H1 (cell line): ENCODE measurements around the gene GALNT2. TPM values are rescaled to one million over a fixed set of nuclear protein-coding genes. Genes with fewer than 3 reads are reported as not detected.

ENCODE experiments used
- CTCF ChIA-PET: fragments of 300-600 bp; sonication (Branson Sonifier 250); formaldehyde crosslinking; loops from one replicate; lab custom pipeline; 2021; ENCODE audit not compliant: partially characterized antibody; lab: Charles Lee
- POLR2A ChIA-PET: fragments of 300-600 bp; sonication (Branson Sonifier 250); formaldehyde crosslinking; loops from one replicate; lab custom pipeline; 2021; ENCODE audit warnings: inconsistent platforms; ENCODE audit not compliant: partially characterized antibody; lab: Charles Lee
- DNase-seq, 2 experiments: peaks; one replicate each; pipeline versions ENCODE4 v3.0.0 to v3.0.0-alpha.2; 2010 to 2022; ENCODE audit warnings: low spot score in 2 of 2, low read depth in 1 of 2, mixed read lengths in 1 of 2
- FAIRE-seq: peaks from 2 replicates; lab custom pipeline; 2011; peaks lifted over from hg19 to GRCh38; lab: Jason Lieb, UNC
- H2AFZ ChIP-seq: 2 replicates; pipeline ENCODE4 v1.8.1; 2012; ENCODE audit warnings: low read length, inconsistent platforms
- H2AK5ac ChIP-seq: 2 replicates; pipeline ENCODE4 v1.6.1; 2013; ENCODE audit warnings: low read depth, low read length
- H2BK120ac ChIP-seq: replicated peaks from 2 replicates; pipeline ENCODE3; 2013; ENCODE audit warnings: low read depth, low read length, inconsistent platforms
- H2BK12ac ChIP-seq: 2 replicates; pipeline ENCODE4 v1.6.1; 2013; ENCODE audit warnings: low read depth, low read length
- H2BK15ac ChIP-seq: 2 replicates; pipeline ENCODE4 v1.6.1; 2013; ENCODE audit warnings: low read length
- H2BK20ac ChIP-seq: 2 replicates; pipeline ENCODE4 v1.6.1; 2013; ENCODE audit warnings: low read length
- H2BK5ac ChIP-seq: 2 replicates; pipeline ENCODE4 v1.6.1; 2013; ENCODE audit warnings: low read depth, low read length
- H3K14ac ChIP-seq: 2 replicates; pipeline ENCODE4 v1.6.1; 2013; ENCODE audit warnings: inconsistent platforms; ENCODE audit not compliant: insufficient read length
- H3K18ac ChIP-seq: 2 replicates; pipeline ENCODE4 v1.6.1; 2013; ENCODE audit warnings: low read length; ENCODE audit errors: extremely low read depth
- H3K23ac ChIP-seq: 2 replicates; pipeline ENCODE4 v1.6.1; 2013; ENCODE audit warnings: inconsistent platforms; ENCODE audit not compliant: insufficient read length
- H3K23me2 ChIP-seq: 2 replicates; pipeline ENCODE4 v1.6.1; 2013; ENCODE audit warnings: low read depth, low read length
- H3K27ac ChIP-seq: 2 replicates; pipeline ENCODE4 v1.6.1; 2011; ENCODE audit warnings: low read depth, low read length, inconsistent platforms
- H3K27me3 ChIP-seq, 4 experiments: replicated peaks in 1 of 4; 1 replicate in 1 of 4; 2 replicates in 3 of 4; pipeline versions ENCODE4 v1.6.1 to v1.8.1; 2011 to 2013; ENCODE audit warnings: low read length in 3 of 4, mild to moderate bottlenecking in 3 of 4, inconsistent platforms in 2 of 4, mixed read lengths in 2 of 4, moderate library complexity in 1 of 4; ENCODE audit not compliant: control insufficient read depth in 3 of 4, insufficient read depth in 3 of 4; ENCODE audit errors: extremely low read depth in 1 of 4
- H3K36me3 ChIP-seq, 4 experiments: 2 replicates each; pipeline versions ENCODE4 v1.6.1 to v1.8.1; 2011 to 2013; ENCODE audit warnings: mild to moderate bottlenecking in 4 of 4, low read length in 3 of 4, moderate library complexity in 2 of 4, control low read depth in 1 of 4, inconsistent platforms in 1 of 4; ENCODE audit not compliant: insufficient read depth in 4 of 4, control insufficient read depth in 2 of 4
- H3K4ac ChIP-seq: replicated peaks from 2 replicates; pipeline ENCODE3; 2013; ENCODE audit warnings: low read length, low read depth, mixed read lengths, inconsistent platforms; ENCODE audit not compliant: insufficient read length
- H3K4me1 ChIP-seq, 4 experiments: replicated peaks in 1 of 4; 1 replicate in 1 of 4; 2 replicates in 3 of 4; pipeline versions ENCODE4 v1.6.1 to v1.8.1; 2011 to 2013; ENCODE audit warnings: low read length in 3 of 4, inconsistent platforms in 2 of 4, mixed read lengths in 1 of 4; ENCODE audit not compliant: insufficient read depth in 4 of 4, control insufficient read depth in 3 of 4
- H3K4me2 ChIP-seq, 2 experiments: 2 replicates each; pipeline versions ENCODE4 v1.6.1 to v1.8.1; 2011 to 2013; ENCODE audit warnings: low read depth in 2 of 2, low read length in 2 of 2, control low read depth in 1 of 2, inconsistent platforms in 1 of 2, mild to moderate bottlenecking in 1 of 2; ENCODE audit not compliant: insufficient read depth in 1 of 2
- H3K4me3 ChIP-seq, 4 experiments: fragments of 200-600, 300-600 bp in 1 of 4; sonication (generic), shearing (Covaris generic), sonication (Bioruptor Twin) in 1 of 4; 2 replicates each; pipeline versions ENCODE4 v1.5.1 to v1.8.1; 2011 to 2016; ENCODE audit warnings: low read length in 4 of 4, low read depth in 3 of 4, control low read depth in 2 of 4, inconsistent platforms in 2 of 4, mild to moderate bottlenecking in 2 of 4, mixed read lengths in 1 of 4, moderate library complexity in 1 of 4; ENCODE audit not compliant: insufficient read depth in 2 of 4; ENCODE audit errors: extremely low read depth in 1 of 4
- H3K56ac ChIP-seq: replicated peaks from 2 replicates; pipeline ENCODE3; 2013; ENCODE audit warnings: low read depth, mild to moderate bottlenecking, mixed read lengths, low read length, inconsistent platforms; ENCODE audit not compliant: insufficient read length
- H3K79me1 ChIP-seq: 2 replicates; pipeline ENCODE4 v1.6.1; 2013; ENCODE audit warnings: low read depth, low read length, control low read depth
- H3K79me2 ChIP-seq, 2 experiments: 2 replicates each; pipeline versions ENCODE4 v1.6.1 to v1.8.1; 2012 to 2013; ENCODE audit warnings: low read length in 2 of 2, mild to moderate bottlenecking in 2 of 2, inconsistent platforms in 1 of 2; ENCODE audit not compliant: insufficient read depth in 2 of 2, control insufficient read depth in 1 of 2
- H3K9ac ChIP-seq, 4 experiments: replicated peaks in 1 of 4; 1 replicate in 1 of 4; 2 replicates in 3 of 4; pipeline versions ENCODE4 v1.6.1 to v1.8.1; 2011 to 2013; ENCODE audit warnings: low read depth in 3 of 4, low read length in 3 of 4, control low read depth in 2 of 4, mild to moderate bottlenecking in 2 of 4, moderate library complexity in 2 of 4, inconsistent platforms in 1 of 4; ENCODE audit errors: extremely low read depth in 1 of 4
- H3K9me3 ChIP-seq, 2 experiments: 2 replicates each; pipeline versions ENCODE4 v1.6.1 to v1.8.1; 2012 to 2013; ENCODE audit warnings: mild to moderate bottlenecking in 2 of 2, moderate library complexity in 2 of 2, control low read depth in 1 of 2, inconsistent platforms in 1 of 2, low read depth in 1 of 2, low read length in 1 of 2, mixed read lengths in 1 of 2; ENCODE audit not compliant: insufficient read depth in 2 of 2
- H4K20me1 ChIP-seq, 2 experiments: replicated peaks in 1 of 2; 2 replicates each; pipeline versions ENCODE3 to v1.8.1; 2011 to 2013; ENCODE audit warnings: inconsistent platforms in 2 of 2, low read length in 2 of 2, mild to moderate bottlenecking in 1 of 2; ENCODE audit not compliant: insufficient read depth in 2 of 2, control insufficient read depth in 1 of 2
- H4K5ac ChIP-seq: 2 replicates; pipeline ENCODE4 v1.6.1; 2013; ENCODE audit warnings: low read length, low read depth, mixed read lengths, inconsistent platforms; ENCODE audit not compliant: insufficient read length
- H4K8ac ChIP-seq: 2 replicates; pipeline ENCODE4 v1.8.0; 2013; ENCODE audit warnings: mild to moderate bottlenecking, moderate library complexity, low read length, inconsistent platforms; ENCODE audit not compliant: insufficient read depth; ENCODE audit errors: extremely low read depth
- H4K91ac ChIP-seq: replicated peaks from 2 replicates; pipeline ENCODE3; 2013; ENCODE audit warnings: low read length, mixed read lengths, inconsistent platforms; ENCODE audit not compliant: insufficient read length
- ATF2 ChIP-seq: IDR thresholded peaks from 2 replicates; pipeline ENCODE4 v1.6.1; 2012; ENCODE audit warnings: low read length, inconsistent platforms
- CTBP2 ChIP-seq: IDR thresholded peaks from 2 replicates; pipeline ENCODE4 v1.7.0; 2011; ENCODE audit warnings: borderline replicate concordance, mild to moderate bottlenecking, moderate library complexity, mixed read lengths, low read length; ENCODE audit not compliant: insufficient read depth, insufficient read length
- MAFK ChIP-seq: IDR thresholded peaks from 2 replicates; pipeline ENCODE4 v1.6.1; 2012; ENCODE audit warnings: low read depth, mild to moderate bottlenecking, improper control_type of control experiment, low read length
- RFX5 ChIP-seq: IDR thresholded peaks from 2 replicates; pipeline ENCODE4 v1.6.1; 2011; ENCODE audit warnings: low read depth, low read length, improper control_type of control experiment, borderline replicate concordance
- SP4 ChIP-seq: IDR thresholded peaks from 2 replicates; pipeline ENCODE4 v1.6.1; 2012; ENCODE audit warnings: low read length, inconsistent platforms
- SUZ12 ChIP-seq: fragments of 200-600 bp; sonication (generic); IDR thresholded peaks from 2 replicates; pipeline ENCODE4 v1.6.1; 2012; ENCODE audit warnings: mild to moderate bottlenecking, inconsistent platforms, low read length, moderate library complexity, mixed read lengths
- WGBS, 2 experiments: shearing (Covaris generic) in 1 of 2; methylation state at CpG; one replicate each; pipeline versions ENCODE4 v1.1.6 to v1.1.7; 2013 to 2015; ENCODE audit warnings: low lambda C conversion rate in 2 of 2, mixed read lengths in 2 of 2, inconsistent platforms in 1 of 2, low coverage in 1 of 2, missing lambda C conversion rate in 1 of 2; ENCODE audit not compliant: insufficient replicate concordance in 2 of 2, insufficient coverage in 1 of 2, insufficient read length in 1 of 2; ENCODE audit errors: extremely low coverage in 1 of 2, missing lambda C conversion rate in 1 of 2; 5-methylcytosine and 5-hydroxymethylcytosine counted together
- polyA plus RNA-seq, 7 experiments: library from polyadenylated mRNA; depleted of rRNA in 3 of 7; stranded (reverse) in 5 of 7; unstranded in 2 of 7; fragments of >200 nt in 5 of 7; fragments of 200-250 nt in 2 of 7; gene quantifications; 1 replicate in 5 of 7; 2 replicates in 1 of 7; 4 replicates in 1 of 7; pipeline versions ENCODE4 v1.2.1 to v1.2.3, GENCODE V29; 2011 to 2013; ENCODE audit warnings: missing spikeins in 2 of 7, mixed read lengths in 2 of 7
- total RNA-seq: library from RNA; stranded (reverse); fragmentation: NEBNext Ultra II Directional; extraction: Animal tissue kit (Norgen Biotek cat#: 25700); gene quantifications from 2 replicates; pipeline ENCODE4 v1.2.1, GENCODE V29; 2021

The GALNT2 gene
- total and polyA plus RNA-seq, 2 of the 8 experiments (the other 6 are each of a cell fraction or from before 2014, with no cell fraction given), result 34.5 to 75.3 TPM

GRCh38 chr1:230255116-230255515 is 188.1 kb downstream of the GALNT2 start:
- Histone ChIP-seq H3K14ac (no peak overlapping the region), H3K36me3 (peaks cover 0 to 4% (median 0%) of the 10 kb centered on the region in 4 experiments; a peak in 3 of 8 replicates), H4K5ac (no peak overlapping the region), H3K4me2 (no peak overlapping the region), H3K9me3 (no peaks in the 10 kb centered on the region), H2AK5ac (no peak overlapping the region), H3K4me1 (peaks cover 6 to 21% (median 12%) of the 10 kb centered on the region in 4 experiments), H3K23ac (no peak overlapping the region), H3K79me1 (peaks cover 2% of the 10 kb centered on the region; the same call in 1 of the 2 replicates), H3K23me2 (no peaks in the 10 kb centered on the region), H2BK15ac (no peak overlapping the region), H3K4me3 (no peak overlapping the region), H3K9ac (no peak overlapping the region), H2AFZ (no peak overlapping the region), H3K27ac (no peak overlapping the region), H3K79me2 (0 out of 4 replicates have a peak, but pooled peaks cover 0 to 3% of the 10 kb centered on the region in 2 experiments), H4K20me1 (no peaks in the 10 kb centered on the region), H2BK120ac (no peak overlapping the region), H3K18ac (no peak overlapping the region), H3K4ac (no peak overlapping the region), H4K91ac (no peak overlapping the region), H2BK12ac (no peak overlapping the region), H2BK20ac (no peak overlapping the region), H4K8ac (no peak overlapping the region), H2BK5ac (peak overlapping the region; percentile 53; the same call in 1 of the 2 replicates), H3K27me3 (no peaks in the 10 kb centered on the region), H3K56ac (no peak overlapping the region)
- ChIA-PET POLR2A (no interaction called here), CTCF (no interaction called here)
- DNase-seq (no peak), FAIRE-seq (no peak)
- TF ChIP-seq MAFK (no peak), SP4 (no peak), CTBP2 (no peak), RFX5 (no peak), ATF2 (no peak), SUZ12 (no peak)
- WGBS, 2 experiments, result 97% methylated on average over 15 of the region's 15 CpGs; no CpG with 5 or more reads in 1 of the 2 experiments
